NCI-H69 (cell line): ENCODE data around the gene RELN.

ENCODE experiments used
- DNase-seq: peaks from one replicate; lab custom pipeline; 2025; lab: John Stamatoyannopoulos, UW

The RELN gene

DNA sequence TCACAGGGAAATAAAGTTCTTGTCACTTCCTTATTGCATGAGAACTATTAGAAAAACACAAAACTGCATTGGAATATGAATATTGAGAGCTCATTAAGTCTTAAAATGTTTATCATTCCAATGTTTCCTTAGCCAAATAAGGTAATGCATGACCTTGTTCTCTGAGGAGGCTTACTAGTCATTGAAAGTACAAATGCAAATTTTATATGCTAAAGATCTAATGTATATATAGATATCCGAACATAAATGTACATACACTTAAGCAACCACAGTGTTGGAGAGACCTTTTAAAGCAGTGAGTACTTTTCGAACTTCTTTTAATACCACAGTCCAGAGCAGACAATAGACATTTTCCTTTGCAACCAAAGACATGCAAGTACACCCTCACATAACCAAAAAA is 96.1 kb downstream of the RELN start:
- DNase-seq, result no peak

DNA sequence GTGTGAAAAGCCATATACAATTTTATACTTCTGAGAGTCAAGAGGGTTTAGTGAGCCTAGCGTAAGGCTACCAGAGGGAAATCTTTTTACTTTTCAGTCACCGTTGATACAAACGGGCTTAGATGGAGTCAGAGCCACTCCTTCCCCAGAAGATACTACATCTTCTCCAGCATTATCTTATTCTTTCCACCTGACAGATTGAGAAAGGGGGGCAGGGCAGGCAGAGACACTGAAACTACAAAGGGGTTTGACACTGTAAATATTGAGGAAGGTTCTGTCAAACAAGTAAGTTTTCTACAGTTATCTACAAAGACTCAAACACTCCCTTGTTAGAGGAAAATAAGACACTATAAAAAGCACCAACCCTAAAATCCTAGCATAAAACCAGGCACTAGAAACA is 100.0 kb downstream of the RELN start:
- no peak for DNase-seq

DNA sequence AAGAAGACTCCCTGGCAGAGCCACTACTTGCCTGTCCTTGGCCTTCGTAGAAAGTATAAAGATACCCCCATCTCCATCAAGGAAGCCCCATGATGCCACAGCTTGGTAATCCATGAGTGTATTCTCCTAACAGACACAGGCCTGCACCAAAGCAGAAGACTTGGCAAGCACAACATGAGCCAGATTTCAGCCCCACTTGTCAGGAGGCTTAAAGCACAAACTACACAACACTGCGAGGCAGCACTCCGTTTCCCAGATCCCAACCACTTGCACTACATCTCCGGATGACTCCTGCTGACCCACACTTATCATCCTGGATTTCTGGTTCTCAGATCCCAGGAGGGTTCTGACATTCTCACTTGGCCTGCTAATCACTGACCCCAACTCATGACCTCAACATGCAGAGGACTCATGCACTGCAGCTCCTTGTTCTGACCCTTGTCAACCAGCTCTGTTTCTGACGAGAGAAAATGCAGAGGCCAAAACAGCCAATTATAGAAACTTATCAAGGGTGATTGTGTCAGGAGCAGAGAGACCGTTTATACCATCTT is 100.8 kb downstream of the RELN start:
- no peak for DNase-seq

DNA sequence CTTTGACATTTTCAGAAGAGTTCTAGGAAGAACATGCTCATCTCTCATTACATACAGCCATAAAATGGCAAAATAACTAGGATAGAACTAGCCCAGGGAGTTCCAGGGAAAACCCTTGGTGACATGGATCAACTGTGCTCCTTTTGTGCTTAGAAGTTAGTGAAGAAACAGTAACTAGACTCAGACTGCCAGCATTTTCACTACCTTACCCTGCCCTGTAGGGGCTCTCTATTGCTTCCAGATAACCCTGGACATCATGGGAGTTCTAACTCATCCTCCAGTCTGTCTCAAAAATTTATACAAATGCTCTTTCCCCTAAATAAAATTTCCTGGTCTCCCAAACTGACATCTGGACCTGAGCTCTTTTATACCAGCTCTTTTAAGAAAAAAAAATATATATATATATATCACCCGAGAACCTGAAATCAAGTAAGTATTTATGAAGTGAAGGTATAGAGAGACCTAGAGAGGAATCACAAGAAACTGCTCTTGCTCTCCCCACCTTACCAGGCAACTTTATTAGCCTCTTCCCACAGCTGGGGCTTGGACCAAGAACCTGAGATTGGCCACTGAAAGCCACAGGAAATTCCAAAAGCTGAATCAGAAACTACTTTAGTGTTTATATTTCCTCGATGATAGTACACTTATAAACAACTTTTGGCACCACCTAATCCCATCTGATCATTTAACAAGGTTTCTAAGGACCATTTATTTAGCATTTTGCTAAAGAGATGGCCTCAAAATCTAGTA is 101.4 kb downstream of the RELN start:
- peak; percentile 74 for DNase-seq

DNA sequence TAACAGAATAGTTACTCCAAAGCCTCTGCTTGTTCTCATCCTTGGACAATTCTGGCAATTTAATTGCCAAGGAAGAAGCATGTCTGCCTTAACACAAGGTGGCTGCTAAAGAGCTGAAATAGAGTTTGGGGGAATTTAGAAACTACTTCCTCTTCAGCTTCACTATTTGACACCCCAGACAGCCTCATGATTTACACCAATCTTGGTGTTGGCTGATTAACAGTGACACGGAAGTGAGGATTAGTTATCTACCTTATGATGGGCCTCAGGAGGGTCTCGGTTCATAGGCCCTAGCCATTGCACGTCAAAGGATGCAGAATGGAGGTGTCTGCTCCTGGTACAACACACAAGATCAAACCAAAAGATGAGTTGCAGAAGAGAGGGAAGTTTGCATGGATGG is 102.4 kb downstream of the RELN start:
- peak; percentile 83 for DNase-seq

DNA sequence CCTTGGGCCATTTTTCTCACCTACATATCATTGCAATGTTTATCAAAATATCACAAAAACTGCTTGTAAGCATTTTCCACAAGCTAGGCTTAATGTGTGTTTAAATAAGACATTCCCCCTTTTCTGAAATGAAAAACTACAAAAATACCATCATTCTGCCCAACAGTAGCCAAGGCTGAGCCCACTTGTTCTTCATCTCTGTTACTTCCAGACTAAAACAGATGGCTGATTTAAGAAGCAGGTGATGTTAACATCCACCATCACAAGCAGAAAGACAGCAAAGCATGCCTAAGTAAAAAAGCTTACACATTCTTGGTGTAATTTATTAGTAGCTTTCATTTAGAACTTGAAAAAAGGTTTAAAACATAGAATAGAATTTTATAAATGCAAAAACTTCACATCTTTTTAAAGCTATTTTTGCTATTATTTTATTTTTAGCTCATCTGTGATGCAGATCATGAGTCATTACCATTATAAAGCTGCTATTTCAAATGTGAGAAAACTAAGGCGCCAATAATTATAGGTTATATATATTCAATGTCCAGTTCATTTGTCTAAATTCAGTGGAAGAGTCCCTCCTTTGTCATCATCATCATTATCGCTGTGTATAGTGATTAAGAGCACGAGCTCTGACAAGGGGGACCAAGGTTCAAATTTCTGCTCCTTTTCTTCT is 109.4 kb downstream of the RELN start:
- peak; percentile 97 for DNase-seq

DNA sequence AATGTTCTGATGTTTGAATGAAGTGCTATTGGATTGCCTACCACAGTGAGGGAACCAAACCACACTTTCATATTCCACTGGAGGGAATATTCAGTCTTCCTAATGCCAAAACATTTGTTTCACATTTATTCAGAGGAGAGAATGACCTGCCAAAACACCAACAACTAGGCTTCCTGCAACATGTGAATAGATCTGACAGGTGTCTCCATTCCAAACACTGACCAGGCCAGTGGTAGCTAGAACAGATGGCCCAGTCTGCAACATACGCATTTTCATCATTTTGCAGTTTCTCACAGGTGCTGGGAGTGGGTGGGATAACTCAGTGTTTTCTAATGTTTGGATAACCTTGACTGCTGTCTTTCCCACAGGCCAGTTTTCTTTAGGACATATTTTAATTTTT is 110.0 kb downstream of the RELN start:
- peak; percentile 92 for DNase-seq

DNA sequence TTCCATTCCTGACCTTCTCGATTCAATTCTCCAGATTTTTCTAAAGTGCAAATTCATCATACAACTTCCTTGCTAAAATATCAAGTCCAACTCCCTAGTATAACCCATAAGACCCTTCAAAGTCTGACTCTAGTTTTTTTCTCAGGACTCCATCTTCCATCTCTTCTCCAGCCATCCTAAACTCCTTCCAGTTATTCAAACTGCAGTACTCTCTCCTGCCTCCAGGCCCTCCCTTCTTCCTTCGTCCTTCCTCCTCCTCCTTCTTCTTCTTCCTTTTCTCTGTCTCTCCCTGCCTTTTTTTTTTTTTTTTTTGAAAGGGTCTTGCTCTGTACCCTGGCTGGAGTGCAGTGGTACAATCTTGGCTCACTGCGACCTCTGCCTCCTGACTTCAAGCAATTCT is 111.9 kb downstream of the RELN start:
- no peak for DNase-seq

DNA sequence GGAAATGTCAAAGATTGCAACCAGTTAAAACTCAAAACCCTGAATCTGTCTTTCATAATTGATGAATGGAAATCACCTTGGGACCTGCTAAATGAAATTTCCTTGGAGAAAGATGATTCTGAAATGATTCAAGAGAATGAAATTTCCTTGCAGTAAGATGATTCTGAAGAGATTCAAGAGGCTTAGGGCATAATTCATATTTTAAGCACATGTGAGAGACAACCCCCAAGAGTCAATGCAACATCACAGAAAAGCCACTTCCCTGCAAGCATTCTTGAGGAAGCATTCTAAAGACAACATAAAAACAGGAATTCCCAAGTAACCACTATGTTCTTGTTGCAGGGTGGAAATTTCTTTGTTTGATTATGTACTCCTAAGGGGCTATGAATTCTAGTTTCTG is 113.7 kb downstream of the RELN start:
- DNase-seq, result no peak

DNA sequence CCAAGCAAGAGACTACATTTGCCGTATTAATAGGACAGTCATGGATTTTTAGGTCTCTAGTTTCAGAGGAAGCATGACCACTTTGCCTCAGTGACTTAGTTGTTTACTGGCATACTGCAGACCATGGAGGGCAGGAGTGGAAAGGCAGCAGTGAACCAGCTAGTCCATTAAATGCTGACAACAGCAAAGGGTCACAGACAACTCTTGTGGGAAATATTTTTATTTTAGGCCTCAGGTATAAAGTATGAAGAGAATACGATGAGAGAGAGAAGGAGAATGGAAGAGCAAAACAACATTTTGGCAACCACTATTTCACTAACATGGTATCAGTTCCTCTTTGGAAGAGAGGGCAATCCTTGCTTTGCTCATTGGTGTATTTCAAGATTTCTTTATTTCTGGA is 118.0 kb downstream of the RELN start:
- DNase-seq, result peak; percentile 36

DNA sequence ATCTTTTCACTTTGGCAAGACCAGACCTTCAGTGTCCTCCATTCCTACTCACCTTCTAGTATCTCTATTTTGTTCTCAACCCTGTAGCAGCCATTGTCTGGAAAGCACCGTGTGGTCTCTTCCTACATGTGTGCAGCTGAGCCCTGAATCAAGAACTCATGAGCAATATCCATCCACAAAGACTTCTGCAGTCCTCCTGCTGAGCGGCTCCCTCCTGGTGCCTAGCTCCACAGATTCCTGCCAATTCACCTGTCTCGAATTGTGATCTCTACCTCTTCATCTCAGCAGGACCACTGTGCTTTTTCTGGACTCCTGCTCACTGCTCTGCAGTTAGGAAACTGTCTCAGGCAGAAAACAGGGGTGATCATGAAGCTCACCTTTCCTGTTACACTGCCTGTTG is 118.8 kb downstream of the RELN start:
- peak; percentile 96 for DNase-seq

DNA sequence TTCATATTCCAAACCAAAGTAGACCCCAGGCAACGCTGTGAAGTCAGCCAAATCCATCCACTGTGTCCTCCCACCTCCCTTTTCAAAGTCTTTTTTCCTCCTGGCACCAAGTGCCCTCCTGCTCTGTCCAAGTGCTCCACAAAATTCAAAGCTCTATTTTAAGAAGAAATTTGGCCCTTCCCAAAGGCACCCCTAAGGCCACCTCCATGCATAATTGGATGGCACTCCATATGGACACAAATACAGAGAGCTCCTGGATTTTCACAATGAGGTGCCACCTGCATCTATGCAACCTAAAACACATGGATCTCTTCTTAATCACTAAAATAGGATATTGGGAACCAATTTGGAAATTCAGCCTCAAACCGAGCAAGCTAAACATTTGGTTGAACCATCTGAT is 121.6 kb downstream of the RELN start:
- peak; percentile 79 for DNase-seq

DNA sequence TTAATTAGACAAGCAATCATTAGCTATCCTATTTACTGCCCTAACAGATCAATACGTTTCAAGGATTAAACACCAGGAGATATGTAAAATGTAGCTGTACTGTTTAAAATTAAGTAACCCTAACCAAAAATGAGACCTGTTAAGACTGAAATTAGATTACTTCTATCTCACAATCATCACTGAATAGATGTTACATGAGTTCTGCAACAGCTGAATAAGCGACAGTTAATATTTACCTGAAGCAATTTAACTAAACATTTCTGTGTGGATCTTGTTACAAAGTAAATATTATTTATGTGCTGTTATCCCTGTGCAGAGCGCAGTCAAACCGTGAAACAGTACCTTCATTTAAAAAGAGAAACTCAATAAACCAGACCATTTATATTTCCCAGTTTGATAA is 122.5 kb downstream of the RELN start:
- peak; percentile 92 for DNase-seq

DNA sequence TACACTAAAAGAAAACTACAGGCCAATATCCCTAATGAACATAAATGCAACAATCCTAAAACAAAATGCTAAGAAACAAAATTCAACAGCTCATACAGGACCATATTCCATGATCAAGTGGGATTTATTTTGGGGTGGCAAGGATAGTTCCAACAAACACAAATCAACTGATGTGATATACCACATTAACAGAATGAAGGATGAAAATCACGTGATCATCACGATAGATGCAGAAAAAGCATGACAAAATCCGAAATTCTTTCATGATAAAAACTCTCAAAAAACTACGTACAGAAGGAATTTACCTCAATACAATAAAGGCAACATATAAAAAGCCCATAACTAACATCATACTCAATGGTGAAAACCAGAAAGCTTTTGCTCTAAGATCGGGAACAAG is 124.0 kb downstream of the RELN start:
- DNase-seq, result no peak

DNA sequence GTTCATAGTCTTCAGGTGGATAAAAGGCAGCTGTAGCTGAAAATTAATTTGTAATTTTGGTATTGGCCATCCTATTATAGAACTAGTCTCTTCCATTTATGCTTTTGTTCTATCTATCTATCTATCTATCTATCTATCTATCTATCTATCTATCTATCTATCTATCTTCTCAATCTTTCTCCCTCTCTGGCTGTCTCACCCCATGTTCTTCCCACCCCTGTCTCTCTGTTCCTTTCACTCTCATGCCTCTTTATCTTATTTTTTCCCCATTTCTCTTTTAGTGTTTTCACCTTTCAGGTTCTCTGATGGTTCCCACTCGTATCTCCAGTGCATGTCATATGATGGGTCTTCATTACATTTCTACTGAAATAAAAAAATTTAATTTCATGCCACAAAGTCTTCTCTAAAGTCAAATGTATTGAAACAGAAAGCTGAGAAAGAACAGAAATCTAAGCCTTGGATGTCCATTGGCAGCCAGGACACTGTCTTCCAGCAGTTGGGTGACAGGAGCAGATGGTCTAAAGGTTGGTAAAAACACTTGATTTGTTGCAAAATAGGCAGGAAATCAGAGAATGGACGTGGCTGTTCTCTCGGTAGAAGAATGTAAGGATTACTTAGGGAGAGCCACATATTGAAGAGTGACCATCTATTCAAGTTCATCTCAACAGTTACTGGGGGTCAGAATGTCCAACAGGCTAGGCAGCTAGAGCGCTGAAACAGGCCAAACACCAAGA is 127.0 kb downstream of the RELN start:
- DNase-seq, result no peak

DNA sequence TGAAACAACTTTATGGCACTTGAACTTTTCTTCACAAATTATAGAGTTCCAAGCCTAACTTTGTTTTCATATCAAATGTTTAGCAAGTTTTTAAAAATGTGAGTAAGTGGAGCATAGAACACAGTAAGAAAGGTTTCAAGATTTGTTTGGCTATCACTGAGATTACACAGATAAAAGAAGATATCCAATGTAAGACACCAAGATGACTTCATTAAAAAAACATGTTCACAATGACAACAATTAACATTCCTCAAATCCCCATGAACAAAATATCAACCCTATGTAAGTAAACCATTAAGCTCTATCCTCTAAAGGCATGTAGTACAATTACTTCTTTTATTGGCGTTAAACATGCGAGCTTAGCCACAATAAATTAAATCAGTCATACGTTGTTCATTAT is 129.7 kb downstream of the RELN start:
- no peak for DNase-seq

DNA sequence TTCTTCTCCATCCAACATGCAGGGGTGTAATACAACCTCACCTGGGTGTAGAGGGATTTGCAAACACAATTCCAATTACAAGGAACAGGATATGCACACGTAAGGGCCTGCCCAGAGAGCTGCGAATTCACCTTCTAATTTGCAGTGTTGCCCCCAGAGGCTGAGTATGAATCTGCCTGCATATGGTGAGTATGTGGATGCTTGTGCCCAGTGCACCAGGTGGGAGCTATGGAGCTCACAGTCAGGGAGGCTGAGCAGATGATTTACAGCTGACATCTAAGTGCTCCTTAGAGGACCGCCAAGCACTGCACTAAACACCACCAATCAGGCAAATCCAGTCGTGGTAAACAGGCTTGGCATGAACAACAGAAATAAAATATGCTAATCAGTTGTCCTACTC is 132.0 kb downstream of the RELN start:
- peak; percentile 99 for DNase-seq

DNA sequence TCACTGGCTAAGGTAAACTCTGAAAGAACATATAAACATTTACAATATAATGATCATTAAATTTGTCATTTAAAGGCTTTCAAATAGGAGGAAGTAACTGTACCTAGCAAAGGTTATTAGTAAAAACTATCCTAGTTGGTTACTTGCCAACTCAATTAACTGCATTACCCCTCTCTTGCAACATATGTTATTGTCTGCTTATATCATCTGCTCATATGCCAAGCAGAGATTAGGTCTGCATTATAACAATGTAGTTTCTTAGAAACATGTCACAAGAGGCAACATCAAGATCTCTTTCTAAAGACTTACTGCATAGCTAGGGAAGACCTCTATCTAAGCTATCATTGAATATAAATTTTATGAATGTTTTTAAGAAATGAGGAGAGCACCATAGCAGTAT is 132.5 kb downstream of the RELN start:
- peak; percentile 74 for DNase-seq

DNA sequence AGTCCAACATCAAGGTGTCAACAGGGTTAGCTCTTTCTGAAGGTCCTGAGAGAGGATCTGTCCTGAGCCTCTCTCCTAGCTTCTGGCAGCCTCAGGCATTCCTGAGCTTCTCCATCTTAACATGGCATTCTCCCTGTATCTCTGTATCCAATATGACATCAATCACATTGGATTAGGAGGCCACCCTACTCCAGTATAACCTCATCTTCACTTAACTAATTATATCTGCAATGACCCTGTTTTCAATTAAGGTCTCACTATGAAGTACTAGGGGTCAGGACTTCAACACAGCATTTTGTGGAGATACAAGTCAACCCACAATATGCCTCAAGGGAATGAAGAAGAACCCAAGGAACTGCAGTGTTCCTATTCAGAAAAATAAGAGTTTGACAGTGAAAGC is 133.8 kb downstream of the RELN start:
- DNase-seq, result no peak

DNA sequence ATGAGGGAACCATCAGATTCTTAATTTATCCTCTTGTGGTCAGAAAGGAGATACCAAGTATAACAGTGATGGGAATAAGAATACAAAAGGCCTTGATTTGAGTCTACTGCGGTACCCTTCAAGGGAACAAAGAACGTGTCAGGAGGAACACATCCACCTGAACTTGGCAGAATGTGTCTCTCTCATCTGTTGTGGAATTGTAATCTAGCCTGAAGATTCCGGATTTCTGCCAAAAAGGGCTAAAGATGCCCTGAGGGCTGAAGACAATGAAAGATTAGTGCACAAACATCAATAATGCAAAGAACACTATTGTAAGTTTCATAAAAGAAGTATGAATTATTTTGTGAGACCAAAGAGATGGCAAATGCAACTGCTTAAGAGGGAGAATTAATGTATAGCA is 134.8 kb downstream of the RELN start:
- DNase-seq, result no peak

DNA sequence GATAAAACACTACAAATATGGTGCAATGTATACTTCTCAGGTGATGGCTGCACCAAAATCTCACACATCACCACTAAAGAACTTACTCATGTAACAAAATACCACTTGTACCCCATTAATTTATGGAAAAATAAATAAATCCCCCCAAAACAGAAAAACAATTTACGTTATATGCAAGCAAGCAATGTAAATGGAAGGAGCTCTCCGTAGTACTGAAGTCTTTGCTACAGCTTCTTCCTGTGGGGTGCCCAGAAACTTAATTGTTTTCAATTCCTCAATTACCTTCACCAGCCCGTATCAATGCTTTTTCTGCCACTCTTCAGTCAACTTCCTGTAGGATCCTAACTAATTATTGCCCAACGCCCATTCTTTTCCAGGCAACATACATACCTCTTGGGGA is 138.1 kb downstream of the RELN start:
- peak; percentile 43 for DNase-seq

DNA sequence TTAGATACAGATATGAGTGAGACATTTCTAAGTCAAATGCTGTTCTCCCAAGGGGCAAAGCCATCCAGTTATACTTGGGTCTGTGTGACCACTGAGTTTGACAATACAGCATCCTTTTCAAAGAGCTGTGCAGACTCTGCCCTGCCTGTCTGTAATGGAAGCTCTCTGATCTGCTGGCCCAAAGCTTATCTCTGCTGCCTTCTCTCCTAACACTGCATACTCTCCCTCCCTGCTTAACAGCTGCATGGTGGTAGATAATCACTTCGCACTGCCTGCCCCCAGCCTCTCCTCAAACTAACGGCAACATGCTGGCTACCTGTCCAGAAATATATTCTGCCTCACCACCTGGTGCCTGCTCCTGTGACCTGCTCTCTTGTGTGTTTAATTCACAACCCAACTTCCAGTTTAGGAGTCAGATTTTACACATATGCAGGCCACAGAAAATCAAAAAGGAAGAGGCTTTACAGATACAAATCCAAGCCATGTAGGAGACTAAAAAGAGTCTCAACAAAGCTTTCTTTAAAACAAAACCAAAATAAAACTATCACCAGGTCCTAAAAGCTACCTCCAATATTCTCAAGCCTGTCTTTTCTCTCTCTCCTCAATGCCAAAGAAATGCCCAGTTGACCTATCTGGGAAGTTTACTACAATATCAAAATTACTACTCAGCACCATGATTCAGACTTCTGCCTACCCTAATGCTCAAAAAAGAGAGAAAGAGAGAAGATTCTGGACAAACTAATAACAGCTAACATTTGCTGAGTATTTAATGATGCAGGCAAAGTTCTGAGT is 145.6 kb downstream of the RELN start:
- peak; percentile 66 for DNase-seq
